Lower lobe of right lung (tissue), 2 donors: Measurements from ENCODE around the gene BTNL3. TPM values are rescaled to one million over a fixed set of nuclear protein-coding genes. Genes with fewer than 3 reads are reported as not detected.

Experiments
- ATAC-seq, 2 donors: fragments of 200-7000 bp; cut with Tn5 transposase; one replicate each; pipeline ENCODE4 v1.9.1; 2020 to 2022; ENCODE audit warnings: mild to moderate bottlenecking in 2 of 2, moderate library complexity in 2 of 2
- DNase-seq: peaks from one replicate; pipeline ENCODE4 v3.0.0-alpha.2; 2020
- H3K27ac ChIP-seq: fragments of 200-600 bp; one replicate; pipeline ENCODE4 v1.8.0; 2022
- H3K27me3 ChIP-seq: fragments of 200-600 bp; one replicate; pipeline ENCODE4 v1.8.0; 2022; ENCODE audit warnings: low read depth
- H3K36me3 ChIP-seq: fragments of 200-600 bp; one replicate; pipeline ENCODE4 v1.8.0; 2022; ENCODE audit warnings: mild to moderate bottlenecking
- H3K4me1 ChIP-seq: fragments of 200-600 bp; one replicate; pipeline ENCODE4 v1.8.0; 2022
- H3K4me3 ChIP-seq: fragments of 200-600 bp; one replicate; pipeline ENCODE4 v1.8.0; 2022; ENCODE audit warnings: mild to moderate bottlenecking
- H3K9me3 ChIP-seq: fragments of 200-600 bp; one replicate; pipeline ENCODE4 v1.8.0; 2022
- CTCF ChIP-seq: fragments of 200-600 bp; IDR thresholded peaks from one replicate; pipeline ENCODE4 v1.8.0; 2022; ENCODE audit warnings: antibody characterized with exemption, mild to moderate bottlenecking
- intact Hi-C: fragments of 100-400 bp; cut with DNase I; formaldehyde crosslinking; loops from one replicate; pipeline ENCODE4 v1.11.0; 2022
- total RNA-seq: library from RNA; stranded (reverse); fragmentation: NEBNext Ultra II Directional; extraction: Animal tissue kit (Norgen Biotek cat#: 25700); gene quantifications from one replicate; pipeline ENCODE4 v1.2.1, GENCODE V29; 2021
- donor health status: DM: no; HTN: yes; CAD: no; lungs with severe emphysema.

BTNL3 gene
- total RNA-seq, 1 donor from 2014 or later, result not detected

GRCh38 chr5:181036816-181037364 is 48.2 kb downstream of the BTNL3 start:
- no peaks in the 10 kb centered on the region for H3K36me3 ChIP-seq
- peaks cover 8% of the 10 kb centered on the region for H3K27me3 ChIP-seq
- ATAC-seq, result no peak
- intact Hi-C loops, result no loop called here
- DNase-seq, result no peak
- no peak overlapping the region for H3K4me3 ChIP-seq
- TF ChIP-seq CTCF, result no peak
- H3K9me3 ChIP-seq, result no peaks in the 10 kb centered on the region
- H3K4me1 ChIP-seq, result no peaks in the 10 kb centered on the region
- H3K27ac ChIP-seq, result no peak overlapping the region

- Histone ChIP-seq H3K27ac (no peak overlapping the region), H3K9me3 (no peaks in the 10 kb centered on the region), H3K4me3 (no peak overlapping the region), H3K36me3 (no peaks in the 10 kb centered on the region), H3K27me3 (peaks cover 13% of the 10 kb centered on the region), H3K4me1 (no peaks in the 10 kb centered on the region)
- peak; percentile 25 to 27 for ATAC-seq
- DNase-seq, result no peak
- intact Hi-C loops, result no loop called here
- TF ChIP-seq CTCF, result no peak
Observed at GRCh38 chr5:181037365-181037861, 48.8 kb downstream of the BTNL3 start.

GRCh38 chr5:181039471-181039870 is 50.8 kb downstream of the BTNL3 start:
- Histone ChIP-seq H3K27ac (peak overlapping the region; percentile 81), H3K4me3 (peak overlapping the region; percentile 47), H3K36me3 (no peaks in the 10 kb centered on the region), H3K27me3 (peaks cover 14% of the 10 kb centered on the region), H3K9me3 (no peaks in the 10 kb centered on the region), H3K4me1 (peaks cover 5% of the 10 kb centered on the region)
- intact Hi-C loops, result no loop called here
- DNase-seq, result no peak
- ATAC-seq, result no peak
- TF ChIP-seq CTCF, result no peak

- no peak for TF ChIP-seq CTCF
- no peak for DNase-seq
- peak within 1 kb of the TSS; percentile 47 for H3K4me3 ChIP-seq
- ATAC-seq, result no peak
- peak within 1 kb of the TSS; percentile 81 for H3K27ac ChIP-seq
- intact Hi-C loops, result no loop called here
- peaks cover 14% of the 10 kb centered on the region for H3K27me3 ChIP-seq
- H3K9me3 ChIP-seq, result no peaks in the 10 kb centered on the region
- H3K36me3 ChIP-seq, result no peaks in the 10 kb centered on the region
- H3K4me1 ChIP-seq, result peaks cover 5% of the 10 kb centered on the region
Observed at GRCh38 chr5:181039931-181040630, 51.4 kb downstream of the BTNL3 start, which contains the start of gene BTNL9. BTNL9 (plus strand) TSS chr5:181040266; CDS start chr5:181045490, 5,224 bp downstream.

GRCh38 chr5:181040631-181040945 is 51.9 kb downstream of the BTNL3 start:
- intact Hi-C loops, result no loop called here

More at GRCh38 chr5:181040631-181040945, 51.9 kb downstream of the BTNL3 start:
- Histone ChIP-seq H3K9me3 (no peaks in the 10 kb centered on the region), H3K27ac (peak overlapping the region; percentile 81), H3K4me3 (peak overlapping the region; percentile 47), H3K4me1 (peaks cover 5% of the 10 kb centered on the region), H3K36me3 (no peaks in the 10 kb centered on the region), H3K27me3 (peaks cover 14% of the 10 kb centered on the region)
- DNase-seq (no peak), ATAC-seq (no peak)
- TF ChIP-seq CTCF, result no peak
